ENCODE results near the gene ACYP1. TPM values are rescaled to one million over a fixed set of nuclear protein-coding genes. Genes with fewer than 3 reads are reported as not detected.

ACYP1 gene
- total RNA-seq, 1 donor from 2014 or later, result 4.2 TPM

- Mint-ChIP-seq H3K4me3 (ENCODE audit: unreplicated experiment) (no peak overlapping the region), H3K27ac (ENCODE audit: unreplicated experiment) (no peak overlapping the region), H3K9me3 (ENCODE audit: low read depth) (no peaks in the 10 kb centered on the region), H3K4me1 (ENCODE audit: low read depth) (peaks cover 13% of the 10 kb centered on the region), H3K36me3 (ENCODE audit: low read depth) (peaks cover 22% of the 10 kb centered on the region), H3K27me3 (ENCODE audit: low read depth) (no peaks in the 10 kb centered on the region)
- no peak for DNase-seq (ENCODE audit: low spot score)
- no peak for TF ChIP-seq CTCF (IDR thresholded peaks at IDR 0.05)
Observed at GRCh38 chr14:75083271-75083670, 19.4 kb upstream of the ACYP1 start.

GRCh38 chr14:75081660-75082229, 17.9 kb upstream of the ACYP1 start:
- no peaks in the 10 kb centered on the region for H3K27me3 Mint-ChIP-seq (ENCODE audit: low read depth)
- no peak for TF ChIP-seq CTCF (IDR thresholded peaks at IDR 0.05)
- no peaks in the 10 kb centered on the region for H3K9me3 Mint-ChIP-seq (ENCODE audit: low read depth)
- peaks cover 15% of the 10 kb centered on the region for H3K36me3 Mint-ChIP-seq (ENCODE audit: low read depth)
- H3K4me1 Mint-ChIP-seq (ENCODE audit: low read depth), result peaks cover 13% of the 10 kb centered on the region
- no peak overlapping the region for H3K4me3 Mint-ChIP-seq (ENCODE audit: unreplicated experiment)
- H3K27ac Mint-ChIP-seq (ENCODE audit: unreplicated experiment), result no peak overlapping the region
- DNase-seq (ENCODE audit: low spot score), result no peak

GRCh38 chr14:75079521-75079920, 15.7 kb upstream of the ACYP1 start:
- DNase-seq (ENCODE audit: low spot score), result no peak
- Mint-ChIP-seq H3K9me3 (ENCODE audit: low read depth) (no peaks in the 10 kb centered on the region), H3K27me3 (ENCODE audit: low read depth) (no peaks in the 10 kb centered on the region), H3K4me1 (ENCODE audit: low read depth) (peaks cover 13% of the 10 kb centered on the region), H3K36me3 (ENCODE audit: low read depth) (peaks cover 8% of the 10 kb centered on the region), H3K4me3 (ENCODE audit: unreplicated experiment) (no peak overlapping the region), H3K27ac (ENCODE audit: unreplicated experiment) (no peak overlapping the region)
- TF ChIP-seq CTCF (IDR thresholded peaks at IDR 0.05), result no peak

GRCh38 chr14:75077794-75078193, 14.0 kb upstream of the ACYP1 start:
- Mint-ChIP-seq H3K36me3 (ENCODE audit: low read depth) (peaks cover under 1% of the 10 kb centered on the region), H3K27me3 (ENCODE audit: low read depth) (no peaks in the 10 kb centered on the region), H3K4me1 (ENCODE audit: low read depth) (peaks cover 13% of the 10 kb centered on the region), H3K27ac (ENCODE audit: unreplicated experiment) (no peak overlapping the region), H3K4me3 (ENCODE audit: unreplicated experiment) (no peak overlapping the region), H3K9me3 (ENCODE audit: low read depth) (no peaks in the 10 kb centered on the region)
- no peak for DNase-seq (ENCODE audit: low spot score)
- TF ChIP-seq CTCF (IDR thresholded peaks at IDR 0.05), result no peak

- DNase-seq (ENCODE audit: low spot score), result no peak
- Mint-ChIP-seq H3K4me1 (ENCODE audit: low read depth) (peaks cover 3% of the 10 kb centered on the region), H3K27ac (ENCODE audit: unreplicated experiment) (no peak overlapping the region), H3K36me3 (ENCODE audit: low read depth) (no peaks in the 10 kb centered on the region), H3K27me3 (ENCODE audit: low read depth) (no peaks in the 10 kb centered on the region), H3K9me3 (ENCODE audit: low read depth) (no peaks in the 10 kb centered on the region), H3K4me3 (ENCODE audit: unreplicated experiment) (no peak overlapping the region)
- no peak for TF ChIP-seq CTCF (IDR thresholded peaks at IDR 0.05)
Observed at GRCh38 chr14:75070383-75070782, 6.6 kb upstream of the ACYP1 start.

All from chondrocyte (in vitro differentiated cells).